Measurements from ENCODE around the gene MBTPS1. TPM values are rescaled to one million over a fixed set of nuclear protein-coding genes. Genes with fewer than 3 reads are reported as not detected.

MBTPS1 gene
- total RNA-seq, 1 donor from 2014 or later = 70.9 TPM

DNA sequence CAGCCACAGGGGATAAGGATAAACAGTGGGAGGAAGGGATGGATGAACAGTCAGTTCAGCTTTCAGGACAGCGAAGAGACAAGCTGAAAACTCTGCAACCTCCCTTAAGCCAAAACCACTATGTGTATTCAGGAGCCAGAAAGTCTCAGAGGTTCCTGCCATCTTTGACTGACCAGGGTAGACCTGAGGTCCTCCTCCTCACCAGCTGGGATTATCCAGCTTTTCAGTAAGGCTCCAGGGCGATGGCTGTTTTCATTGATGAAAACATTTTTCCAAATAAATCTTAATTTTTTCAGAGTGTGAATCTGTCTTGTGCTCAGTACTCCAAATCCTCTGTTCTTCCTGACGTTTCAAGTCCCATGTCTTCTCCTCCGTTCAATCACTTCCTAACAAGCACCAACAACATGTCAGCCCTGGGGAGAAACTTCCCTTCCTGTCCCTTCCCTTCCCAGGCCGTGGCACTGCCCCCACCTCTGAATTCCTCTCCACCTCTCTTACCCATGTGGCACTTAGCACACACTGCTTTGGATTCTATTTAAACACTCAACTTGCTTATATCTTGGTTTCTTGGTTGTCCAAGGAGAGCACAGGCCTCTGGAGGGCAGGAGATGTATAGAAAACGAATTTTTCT, 23.0 kb upstream of the MBTPS1 start:
- DNase-seq (ENCODE audit: low read depth) = no peak
- no peak overlapping the region for H3K4me3 ChIP-seq (ENCODE audit: low read depth, low read length)
- H3K27me3 ChIP-seq (ENCODE audit: control insufficient read depth, insufficient read depth, low read length) = no peaks in the 10 kb centered on the region
- H3K36me3 ChIP-seq (ENCODE audit: control insufficient read depth, insufficient read depth, low read length) = no peaks in the 10 kb centered on the region
- TF ChIP-seq, protein P1, sequence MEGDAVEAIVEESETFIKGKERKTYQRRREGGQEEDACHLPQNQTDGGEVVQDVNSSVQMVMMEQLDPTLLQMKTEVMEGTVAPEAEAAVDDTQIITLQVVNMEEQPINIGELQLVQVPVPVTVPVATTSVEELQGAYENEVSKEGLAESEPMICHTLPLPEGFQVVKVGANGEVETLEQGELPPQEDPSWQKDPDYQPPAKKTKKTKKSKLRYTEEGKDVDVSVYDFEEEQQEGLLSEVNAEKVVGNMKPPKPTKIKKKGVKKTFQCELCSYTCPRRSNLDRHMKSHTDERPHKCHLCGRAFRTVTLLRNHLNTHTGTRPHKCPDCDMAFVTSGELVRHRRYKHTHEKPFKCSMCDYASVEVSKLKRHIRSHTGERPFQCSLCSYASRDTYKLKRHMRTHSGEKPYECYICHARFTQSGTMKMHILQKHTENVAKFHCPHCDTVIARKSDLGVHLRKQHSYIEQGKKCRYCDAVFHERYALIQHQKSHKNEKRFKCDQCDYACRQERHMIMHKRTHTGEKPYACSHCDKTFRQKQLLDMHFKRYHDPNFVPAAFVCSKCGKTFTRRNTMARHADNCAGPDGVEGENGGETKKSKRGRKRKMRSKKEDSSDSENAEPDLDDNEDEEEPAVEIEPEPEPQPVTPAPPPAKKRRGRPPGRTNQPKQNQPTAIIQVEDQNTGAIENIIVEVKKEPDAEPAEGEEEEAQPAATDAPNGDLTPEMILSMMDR (IDR thresholded peaks at IDR 0.05; ENCODE audit: insufficient read depth, low read length, poor library complexity, severe bottlenecking) = no peak

DNA sequence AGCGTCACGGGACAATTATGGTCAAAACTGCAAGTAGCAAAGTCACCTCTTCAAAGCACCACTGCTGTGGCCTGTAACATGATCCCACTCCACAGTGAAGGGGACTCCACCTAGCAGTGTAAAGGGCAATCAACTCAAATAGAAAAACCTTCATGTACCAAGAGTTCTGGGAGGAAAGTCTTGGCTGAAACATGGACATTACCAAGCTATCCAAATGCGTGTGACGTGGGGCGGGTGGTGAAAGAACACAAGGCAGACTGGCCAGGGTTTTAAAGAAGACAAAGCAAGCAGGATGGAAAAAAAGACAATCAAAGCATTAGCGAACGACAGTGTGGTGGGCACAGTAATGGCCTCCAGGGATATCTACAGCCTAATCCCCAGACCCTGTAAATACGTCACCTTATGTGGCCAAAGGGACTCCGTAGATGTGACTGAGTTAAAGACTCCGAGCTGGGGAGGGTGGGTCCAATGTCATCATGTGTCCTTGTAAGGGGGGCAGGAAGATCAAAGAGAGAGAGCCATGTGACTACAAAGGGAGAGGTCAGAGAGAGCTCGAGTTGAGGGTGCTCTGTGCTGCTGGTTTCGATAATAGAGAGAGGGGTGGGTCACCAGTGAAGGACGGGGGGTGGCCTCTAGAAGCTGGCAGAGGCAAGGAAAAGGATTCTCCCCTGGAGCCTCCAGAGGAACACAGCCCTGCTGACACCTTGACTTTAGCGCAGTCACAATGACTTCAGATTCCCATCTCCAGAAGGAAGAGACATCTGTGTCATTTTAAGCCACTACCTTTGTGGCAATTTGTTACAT, 22.3 kb upstream of the MBTPS1 start:
- H3K4me3 ChIP-seq (ENCODE audit: low read depth, low read length) = no peak overlapping the region
- no peaks in the 10 kb centered on the region for H3K27me3 ChIP-seq (ENCODE audit: control insufficient read depth, insufficient read depth, low read length)
- TF ChIP-seq, protein P1 (IDR thresholded peaks at IDR 0.05; ENCODE audit: insufficient read depth, low read length, poor library complexity, severe bottlenecking) = no peak
- H3K36me3 ChIP-seq (ENCODE audit: control insufficient read depth, insufficient read depth, low read length) = no peaks in the 10 kb centered on the region
- DNase-seq (ENCODE audit: low read depth) = no peak

DNA sequence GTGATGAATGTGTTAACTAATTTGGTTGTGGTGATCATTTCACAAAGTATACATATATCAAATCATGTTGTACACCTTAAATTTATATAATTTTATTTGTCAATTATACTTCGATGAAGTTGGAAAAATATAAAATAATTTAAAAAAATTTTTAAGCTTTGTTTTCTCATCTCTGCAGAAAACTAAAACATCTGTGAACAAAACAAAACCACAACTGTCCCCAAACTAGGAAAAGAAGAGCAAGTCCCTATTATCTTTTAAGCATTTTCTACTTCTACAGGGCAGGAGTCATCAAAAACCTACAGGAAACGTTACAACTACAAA, 21.7 kb upstream of the MBTPS1 start:
- Histone ChIP-seq H3K4me3 (ENCODE audit: low read depth, low read length) (no peak overlapping the region), H3K36me3 (ENCODE audit: control insufficient read depth, insufficient read depth, low read length) (no peaks in the 10 kb centered on the region), H3K27me3 (ENCODE audit: control insufficient read depth, insufficient read depth, low read length) (no peaks in the 10 kb centered on the region)
- TF ChIP-seq, protein P1 (IDR thresholded peaks at IDR 0.05; ENCODE audit: insufficient read depth, low read length, poor library complexity, severe bottlenecking) = no peak
- DNase-seq (ENCODE audit: low read depth) = no peak

DNA sequence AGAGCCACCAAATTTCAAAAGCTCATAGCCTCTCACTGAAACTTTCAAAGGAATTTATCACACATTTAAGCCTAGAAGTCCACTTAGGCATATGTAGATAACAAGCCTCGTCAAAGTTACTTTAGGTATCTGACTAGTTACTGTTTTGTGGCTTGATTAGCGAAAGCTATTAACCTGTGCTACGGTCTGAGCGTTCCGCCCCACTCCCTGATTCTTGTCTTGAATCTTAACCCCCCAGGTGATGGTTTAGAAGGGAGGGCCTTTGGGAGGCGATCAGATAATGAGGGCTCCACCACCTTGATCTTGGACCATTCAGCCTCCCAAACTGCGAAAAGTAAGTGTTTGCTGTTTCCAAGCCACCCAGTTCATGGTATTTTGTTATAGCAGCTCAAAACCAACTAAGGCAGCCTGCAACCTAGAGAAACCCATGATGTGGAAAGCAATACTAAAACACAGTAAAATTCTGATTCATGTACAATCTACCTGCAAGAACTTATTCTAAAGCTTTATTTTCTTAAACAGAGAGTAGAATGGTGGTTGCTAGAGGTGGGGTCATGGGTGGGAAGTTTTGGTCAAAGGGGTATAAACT, 21.1 kb upstream of the MBTPS1 start:
- no peaks in the 10 kb centered on the region for H3K36me3 ChIP-seq (ENCODE audit: control insufficient read depth, insufficient read depth, low read length)
- no peak overlapping the region for H3K4me3 ChIP-seq (ENCODE audit: low read depth, low read length)
- no peak for DNase-seq (ENCODE audit: low read depth)
- TF ChIP-seq, protein P1 (IDR thresholded peaks at IDR 0.05; ENCODE audit: insufficient read depth, low read length, poor library complexity, severe bottlenecking) = no peak
- H3K27me3 ChIP-seq (ENCODE audit: control insufficient read depth, insufficient read depth, low read length) = no peaks in the 10 kb centered on the region

DNA sequence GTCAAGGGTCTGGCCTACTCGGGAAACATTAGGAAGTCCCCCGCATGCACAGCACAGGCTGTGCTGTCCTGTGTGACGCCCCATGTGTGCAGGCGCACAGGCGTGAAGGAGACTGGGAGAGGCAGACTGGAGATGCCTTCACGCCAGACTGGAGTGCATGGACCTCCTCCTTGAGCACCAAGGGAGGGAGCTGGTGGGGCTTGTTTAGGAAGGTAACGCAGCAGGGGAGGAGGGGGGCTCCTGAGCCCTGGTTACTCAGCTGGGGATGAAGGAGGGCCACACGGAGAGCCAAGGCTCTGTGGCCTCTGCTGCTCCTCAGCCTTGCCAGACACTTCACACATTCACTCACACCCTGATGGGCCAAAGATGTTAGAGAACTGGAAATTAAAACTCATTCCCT, 20.5 kb upstream of the MBTPS1 start:
- Histone ChIP-seq H3K4me3 (ENCODE audit: low read depth, low read length) (no peak overlapping the region), H3K27me3 (ENCODE audit: control insufficient read depth, insufficient read depth, low read length) (no peaks in the 10 kb centered on the region), H3K36me3 (ENCODE audit: control insufficient read depth, insufficient read depth, low read length) (no peaks in the 10 kb centered on the region)
- DNase-seq (ENCODE audit: low read depth) = no peak
- TF ChIP-seq, protein P1 (IDR thresholded peaks at IDR 0.05; ENCODE audit: insufficient read depth, low read length, poor library complexity, severe bottlenecking) = no peak

Data from kidney epithelial cell (primary cell).